ENCODE measurements around the gene USP5. TPM values are rescaled to one million over a fixed set of nuclear protein-coding genes. Genes with fewer than 3 reads are reported as not detected.
"Not testable (repeated sequence)": the region's sequence is repeated elsewhere in the genome, so short reads cannot be mapped to it uniquely, and the experiment has no call there.

The USP5 gene
- total RNA-seq, 1 donor from 2014 or later: 74.8 TPM

DNA sequence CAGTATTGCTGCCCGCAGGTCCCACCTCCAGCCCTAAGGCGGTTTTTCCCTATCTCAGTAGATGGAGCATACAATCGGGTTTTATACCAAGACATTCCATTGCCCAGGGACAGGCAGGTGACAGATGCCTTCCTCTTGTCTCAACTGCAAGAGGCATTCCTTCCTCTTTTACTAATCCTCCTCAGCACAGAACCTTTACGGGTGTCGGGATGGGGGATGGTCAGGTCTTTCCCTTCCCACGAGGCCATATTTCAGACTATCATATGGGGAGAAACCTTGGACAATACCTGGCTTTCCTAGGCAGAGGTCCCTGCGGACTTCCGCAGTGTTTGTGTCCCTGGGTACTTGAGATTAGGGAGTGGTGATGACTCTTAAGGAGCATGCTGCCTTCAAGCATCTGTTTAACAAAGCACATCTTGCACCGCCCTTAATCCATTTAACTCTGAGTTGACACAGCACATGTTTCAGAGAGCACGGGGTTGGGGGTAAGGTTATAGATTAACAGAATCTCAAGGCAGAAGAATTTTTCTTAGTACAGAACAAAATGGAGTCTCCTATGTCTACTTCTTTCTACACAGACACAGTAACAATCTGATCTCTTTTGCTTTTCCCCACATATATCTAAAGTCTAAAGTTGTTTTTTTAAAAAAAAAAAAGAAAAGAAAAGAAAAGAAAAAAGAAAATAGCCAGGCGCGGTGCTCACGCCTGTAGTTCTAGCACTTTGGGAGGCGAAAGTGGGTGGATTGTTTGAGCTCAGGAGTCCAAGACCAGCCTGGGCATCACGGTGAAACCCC lies 34.5 kb downstream of the USP5 start:
- DNase-seq (ENCODE audit: extremely low read depth, low read depth, low spot score): not testable (repeated sequence)

- DNase-seq (ENCODE audit: extremely low read depth, low read depth, low spot score): no peak
Measured at GRCh38 chr12:6887460-6887859, 35.5 kb downstream of the USP5 start.

DNA sequence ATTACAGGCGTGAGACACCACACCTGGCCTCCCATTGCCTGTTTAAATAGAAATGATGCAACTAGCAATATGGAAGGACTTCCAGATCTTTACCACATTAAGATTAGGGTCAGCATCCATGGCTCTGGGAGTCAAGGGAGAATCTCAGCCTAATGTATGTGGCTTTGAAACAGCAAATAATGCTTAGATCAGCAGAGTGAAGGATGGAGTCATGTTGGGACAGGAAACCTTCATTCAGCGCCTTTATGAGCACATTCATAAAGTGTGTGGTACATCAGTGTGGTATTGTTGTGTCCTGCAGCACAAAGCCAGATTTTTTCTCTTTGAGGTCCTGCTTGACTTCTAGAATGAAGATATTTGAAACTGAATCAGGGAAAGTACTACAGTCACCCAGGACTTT lies 36.4 kb downstream of the USP5 start:
- DNase-seq (ENCODE audit: extremely low read depth, low read depth, low spot score): no peak

DNA sequence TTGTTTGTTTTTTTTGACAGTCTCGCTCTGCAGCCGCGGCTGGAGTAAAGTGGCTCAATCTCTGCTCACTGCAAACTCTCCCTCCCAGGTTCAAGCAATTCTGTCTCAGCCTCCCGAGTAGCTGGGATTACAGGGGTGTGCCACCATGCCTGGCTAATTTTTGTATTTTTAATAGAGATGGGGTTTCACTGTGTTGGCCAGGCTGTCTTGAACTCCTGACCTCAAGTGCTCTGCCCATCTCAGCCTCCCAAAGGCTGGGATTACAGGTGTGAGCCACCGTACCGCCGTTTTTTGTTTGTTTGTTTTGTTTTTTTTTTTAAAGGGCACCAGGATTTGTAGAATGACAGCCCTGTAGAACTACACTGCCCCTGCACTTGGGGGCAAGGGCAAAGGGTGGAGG lies 36.8 kb downstream of the USP5 start:
- not testable (repeated sequence) for DNase-seq (ENCODE audit: extremely low read depth, low read depth, low spot score)

DNA sequence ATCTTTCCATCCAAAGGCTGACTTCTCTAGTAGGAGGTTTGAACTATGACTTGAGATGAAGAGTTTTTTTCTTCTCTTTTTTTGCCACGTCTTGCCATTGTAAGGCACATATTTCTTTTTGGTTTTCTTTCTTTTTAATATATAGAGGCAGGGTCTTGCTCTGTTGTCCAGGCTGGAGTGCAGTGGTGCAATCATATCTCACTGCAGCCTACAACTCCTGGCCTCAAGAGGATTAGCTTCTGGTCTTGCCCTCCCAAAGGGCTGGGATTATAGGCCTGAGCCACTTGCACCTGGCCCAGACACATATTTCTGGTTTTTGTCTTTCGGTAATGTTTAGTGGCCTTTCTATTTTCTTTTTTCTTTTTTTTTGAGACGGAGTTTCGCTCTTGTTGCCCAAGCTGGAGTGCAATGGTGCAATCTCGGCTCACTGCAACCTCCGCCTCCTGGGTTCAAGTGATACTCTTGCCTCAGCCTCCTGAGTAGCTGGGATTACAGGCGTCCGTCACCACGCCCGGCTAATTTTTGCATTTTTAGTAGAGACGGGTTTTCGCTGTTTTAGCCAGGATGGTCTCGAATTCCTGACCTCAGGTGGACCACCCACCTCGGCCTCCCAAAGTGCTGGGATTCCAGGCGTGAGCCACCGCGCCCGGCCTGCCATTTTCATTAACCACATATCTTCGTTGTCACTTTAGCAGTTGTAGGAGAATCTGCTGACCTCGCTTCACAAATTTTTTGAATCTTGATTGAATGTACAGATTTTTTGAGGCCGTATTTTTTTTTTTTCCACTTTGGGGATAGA lies 38.0 kb downstream of the USP5 start:
- DNase-seq (ENCODE audit: extremely low read depth, low read depth, low spot score): not testable (repeated sequence)

- DNase-seq (ENCODE audit: extremely low read depth, low read depth, low spot score): no peak
Measured at GRCh38 chr12:6890789-6891645, 39.1 kb downstream of the USP5 start.

- no peak for DNase-seq (ENCODE audit: extremely low read depth, low read depth, low spot score)
Measured at GRCh38 chr12:6891646-6892001, 39.7 kb downstream of the USP5 start.

GRCh38 chr12:6892683-6893082 lies 40.7 kb downstream of the USP5 start:
- DNase-seq (ENCODE audit: extremely low read depth, low read depth, low spot score): not testable (repeated sequence)

- no peak for DNase-seq (ENCODE audit: extremely low read depth, low read depth, low spot score)
Measured at GRCh38 chr12:6894321-6894720, 42.4 kb downstream of the USP5 start.

DNA sequence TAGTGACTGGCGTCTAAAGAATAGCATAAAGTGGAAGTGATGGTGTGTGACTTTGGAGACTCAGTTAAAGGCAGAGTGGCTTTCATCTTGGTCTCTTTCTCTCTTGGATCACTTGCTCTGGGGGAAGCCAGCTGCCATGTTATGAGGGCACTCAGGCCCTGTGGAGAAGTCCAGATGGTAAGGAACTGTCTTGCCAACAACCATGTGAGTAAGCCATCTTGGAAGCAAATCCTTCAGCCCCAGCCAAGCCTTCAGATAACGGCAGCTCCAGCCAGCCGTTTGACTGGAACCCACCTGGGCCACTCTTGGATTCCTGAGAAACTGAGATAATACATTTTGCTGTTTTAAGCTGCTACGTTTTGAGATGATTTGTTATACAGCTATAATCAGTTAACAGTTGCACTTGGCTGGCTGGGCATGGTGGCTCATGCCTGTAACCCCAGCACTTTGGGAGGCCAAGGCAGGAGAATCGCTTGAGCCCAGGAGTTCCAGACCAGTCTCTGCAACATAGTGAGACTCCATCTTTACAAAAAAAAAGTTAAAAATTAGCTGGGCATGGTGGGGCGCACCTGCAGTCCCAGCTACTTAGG lies 45.0 kb downstream of the USP5 start:
- DNase-seq (ENCODE audit: extremely low read depth, low read depth, low spot score): no peak

GRCh38 chr12:6899427-6899826 lies 47.5 kb downstream of the USP5 start:
- DNase-seq (ENCODE audit: extremely low read depth, low read depth, low spot score): no peak

DNA sequence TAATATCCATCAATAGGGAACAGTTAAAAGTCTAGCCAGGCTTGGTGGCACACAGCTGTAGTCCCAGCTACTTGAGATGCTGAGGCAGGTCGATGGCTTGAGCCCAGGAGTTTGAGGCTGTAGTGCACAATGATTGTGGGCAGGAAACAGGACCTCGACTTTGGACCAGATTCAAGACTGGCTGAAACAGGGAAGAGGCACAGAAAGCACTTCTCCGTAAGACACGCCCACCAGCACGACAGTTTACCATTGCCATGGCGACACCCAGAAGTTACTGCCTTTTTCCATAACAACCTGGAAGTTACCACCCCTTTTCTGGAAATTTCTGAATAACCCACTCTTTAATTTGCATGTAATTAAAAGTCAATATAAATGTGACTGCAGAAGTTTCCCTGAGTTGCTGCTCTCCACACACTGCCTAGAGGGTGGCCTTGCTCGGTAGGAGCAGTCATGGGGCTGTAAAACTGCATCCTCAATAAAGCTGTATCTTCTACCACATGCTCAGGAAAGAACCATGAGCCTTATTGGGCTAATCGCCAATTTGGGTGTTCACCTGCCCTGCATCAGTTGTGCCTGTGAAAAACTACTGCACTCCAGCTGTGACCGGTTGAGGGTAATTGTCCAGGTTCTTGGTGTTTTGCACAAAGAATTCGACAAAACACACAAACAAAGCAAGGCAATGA lies 48.0 kb downstream of the USP5 start:
- peak; percentile 33 for DNase-seq (ENCODE audit: extremely low read depth, low read depth, low spot score)

DNA sequence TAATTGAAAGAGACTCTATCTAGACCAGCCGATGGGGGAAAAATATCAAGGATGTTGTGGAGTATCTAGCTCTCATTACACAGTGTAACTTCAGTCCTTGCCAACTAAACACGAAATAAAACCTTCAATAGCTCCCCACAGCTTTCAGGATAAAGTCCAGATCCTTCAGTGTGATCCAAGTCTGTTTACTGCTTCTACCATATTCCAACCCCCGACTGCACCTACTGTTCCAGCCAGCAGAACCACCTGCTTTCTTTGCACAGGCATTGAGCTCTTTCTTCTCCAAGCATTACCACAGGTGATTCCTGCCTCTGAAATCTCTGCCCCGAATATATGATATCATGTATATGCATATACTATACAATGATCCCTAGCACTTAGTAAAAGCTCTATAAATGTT lies 50.5 kb downstream of the USP5 start:
- no peak for DNase-seq (ENCODE audit: extremely low read depth, low read depth, low spot score)

DNA sequence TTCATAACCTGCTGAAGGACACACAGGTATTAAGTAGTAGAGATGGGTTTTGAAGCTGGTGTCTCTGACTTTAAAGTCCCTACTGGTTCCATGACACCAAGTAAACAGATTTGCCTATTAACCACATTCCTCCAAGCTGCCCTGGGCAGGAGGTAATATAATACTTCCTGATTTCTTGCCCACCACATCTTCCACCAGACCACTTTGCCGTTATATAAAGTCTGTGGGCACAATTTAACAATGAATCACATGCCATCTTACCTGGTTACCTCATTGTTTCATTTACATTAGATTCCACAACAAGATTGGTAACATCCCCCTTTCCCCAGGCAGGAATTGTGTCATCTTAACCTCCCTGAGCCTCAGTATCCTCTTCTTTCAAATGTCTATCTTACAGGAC lies 51.8 kb downstream of the USP5 start:
- DNase-seq (ENCODE audit: extremely low read depth, low read depth, low spot score): no peak

DNA sequence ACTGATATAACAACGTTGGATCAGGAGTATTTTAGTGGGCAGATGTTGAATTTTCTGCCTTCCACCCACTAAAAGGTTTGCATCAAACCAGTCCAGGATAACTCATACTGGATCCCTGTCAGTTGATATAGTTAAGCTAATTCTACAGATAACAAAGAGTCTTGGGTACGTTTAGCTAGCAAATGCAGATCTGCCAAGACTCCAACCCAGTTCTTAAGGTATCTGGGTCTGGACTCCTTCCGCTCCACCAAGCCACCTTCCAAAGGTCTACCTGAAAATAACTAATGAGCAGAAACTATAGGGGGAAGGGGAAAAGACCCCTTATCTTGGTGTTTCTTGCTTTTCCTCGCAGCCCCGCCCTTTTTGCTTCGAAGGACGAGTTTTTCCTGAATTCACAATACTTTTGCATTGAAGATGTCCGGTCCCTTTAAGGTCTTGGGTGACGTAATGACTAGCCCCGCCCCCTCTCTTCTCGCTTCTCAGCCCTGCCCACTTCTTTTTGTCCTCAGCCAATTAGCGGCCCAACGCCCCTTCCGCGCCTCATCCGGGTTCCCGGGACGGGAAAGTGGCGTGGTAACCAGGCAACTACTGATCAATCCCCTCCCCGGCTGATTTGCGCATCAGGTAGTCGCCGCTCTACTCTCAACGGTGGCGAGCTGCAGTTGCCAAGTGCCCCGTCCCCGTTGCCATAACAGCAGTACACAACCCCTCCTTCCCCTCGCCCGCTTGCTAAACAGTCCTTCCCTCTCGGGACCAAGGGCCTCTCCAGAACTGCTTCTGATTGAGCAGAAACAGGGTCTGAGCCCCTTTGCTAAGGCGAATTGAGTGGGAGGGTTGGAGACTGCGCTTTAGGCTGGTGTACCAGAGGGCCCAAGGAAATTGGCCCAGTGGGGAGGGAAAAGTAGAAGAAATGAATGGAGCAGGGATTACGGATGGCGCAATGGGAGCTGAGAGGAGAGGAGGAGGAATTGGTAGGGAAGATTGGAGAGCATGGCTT lies 52.6 kb downstream of the USP5 start, which contains the start of gene LRRC23:
TSS of gene LRRC23 (plus strand) at position 543 of the 997 bp plus-strand sequence. CDS start 812 bp downstream, outside the sequence.
- peak; percentile 80 for DNase-seq (ENCODE audit: extremely low read depth, low read depth, low spot score)

DNA sequence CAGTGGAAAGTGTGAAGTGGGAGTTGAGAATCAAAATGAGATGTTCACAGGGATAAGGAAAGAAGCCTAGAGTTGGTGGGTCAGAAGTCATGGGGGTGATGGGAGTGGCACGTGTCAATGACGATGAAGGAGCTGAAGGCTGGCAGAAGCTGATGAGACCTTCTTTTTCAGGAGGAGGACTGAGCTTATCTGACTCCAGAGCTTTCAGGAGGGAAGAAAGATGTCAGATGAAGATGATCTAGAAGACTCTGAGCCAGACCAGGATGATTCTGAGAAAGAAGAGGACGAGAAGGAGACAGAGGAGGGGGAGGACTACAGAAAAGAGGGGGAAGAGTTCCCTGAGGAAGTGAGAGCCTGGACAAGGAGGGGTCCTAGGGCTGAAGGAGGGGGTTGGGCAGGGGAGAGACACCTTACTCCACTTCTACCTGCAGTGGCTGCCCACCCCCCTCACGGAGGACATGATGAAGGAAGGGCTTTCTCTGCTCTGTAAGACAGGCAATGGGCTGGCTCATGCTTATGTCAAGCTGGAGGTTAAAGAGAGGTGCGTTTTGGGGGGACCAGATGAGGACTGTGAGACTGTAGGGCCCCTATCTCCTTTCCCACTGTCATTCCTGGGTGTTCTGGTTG lies 53.6 kb downstream of the USP5 start:
- DNase-seq (ENCODE audit: extremely low read depth, low read depth, low spot score): no peak

DNA sequence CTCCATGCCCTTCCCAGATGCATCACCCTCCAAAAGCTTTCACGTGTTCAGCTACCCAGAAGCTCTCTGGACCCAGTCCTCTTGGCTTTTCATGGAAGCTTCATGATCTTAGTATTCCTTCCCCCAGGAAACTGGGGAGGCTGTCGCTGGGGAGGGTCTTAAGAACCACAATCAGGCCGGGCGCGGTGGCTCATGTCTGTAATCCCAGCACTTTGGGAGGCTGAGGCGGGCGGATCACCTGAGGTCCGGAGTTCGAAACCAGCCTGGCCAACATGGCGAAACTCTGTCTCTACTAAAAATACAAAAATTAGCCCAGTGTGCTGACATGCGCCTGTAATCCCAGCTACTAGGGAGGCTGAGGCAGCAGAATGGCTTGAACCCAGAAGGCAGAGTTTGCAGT lies 56.2 kb downstream of the USP5 start:
- DNase-seq (ENCODE audit: extremely low read depth, low read depth, low spot score): not testable (repeated sequence)

- no peak for DNase-seq (ENCODE audit: extremely low read depth, low read depth, low spot score)
Measured at GRCh38 chr12:6909421-6910145, 57.6 kb downstream of the USP5 start.
